Measurements from ENCODE around the gene TOR4A. TPM values are rescaled to one million over a fixed set of nuclear protein-coding genes. Genes with fewer than 3 reads are reported as not detected.
"Not testable (repeated sequence)": the region's sequence is repeated elsewhere in the genome, so short reads cannot be mapped to it uniquely, and the experiment has no call there.

The TOR4A gene
- total RNA-seq, 2 experiments from 2014 or later = 6.6 to 6.8 TPM

GRCh38 chr9:137241490-137242268 lies 35.8 kb upstream of the TOR4A start:
- Mint-ChIP-seq H3K27ac (peak overlapping the region; percentile 67), H3K27me3 (no peaks in the 10 kb centered on the region), H3K4me3 (peak overlapping the region; percentile 83), H3K36me3 (peaks cover 26% of the 10 kb centered on the region), H3K4me1 (ENCODE audit: low read depth) (peaks cover 21% of the 10 kb centered on the region), H3K9me3 (no peaks in the 10 kb centered on the region)
- intact Hi-C loops (cut with micrococcal nuclease) = loop anchor here (2.0 to 5.0 kb wide), 3 partner anchors 41 to 449 kb away; partner anchors contain the start of genes TMEM141 and TPRN
- POLR2A ChIA-PET = interaction anchor here (0.8 to 4.5 kb wide), 14 partner anchors 9 to 355 kb away, joined by 3 to 65 read pairs (median 5); partner anchors contain the start of genes ANAPC2, CYSRT1, MAN1B1 and NELFB
- CTCF ChIA-PET = interaction anchor here (0.7 to 3.9 kb wide), 10 partner anchors 8 to 174 kb away, joined by 3 to 22 read pairs (median 4); partner anchors contain the start of genes ANAPC2, CYSRT1, RNF208 and RNF224
- peak; percentile 77 for DNase-seq

GRCh38 chr9:137242269-137243203 lies 35.0 kb upstream of the TOR4A start:
- no peaks in the 10 kb centered on the region for H3K27me3 Mint-ChIP-seq
- peaks cover 21% of the 10 kb centered on the region for H3K4me1 Mint-ChIP-seq (ENCODE audit: low read depth)
- no peak for DNase-seq
- CTCF ChIA-PET = interaction anchor here (0.7 to 1.5 kb wide), 7 partner anchors 11 to 203 kb away, joined by 3 to 5 read pairs (median 4); no protein-coding TSS in a partner anchor
- H3K9me3 Mint-ChIP-seq = no peaks in the 10 kb centered on the region
- POLR2A ChIA-PET = interaction anchor here (0.6 to 4.5 kb wide), 8 partner anchors 8 to 115 kb away, joined by 3 to 65 read pairs (median 6); partner anchors contain the start of genes ANAPC2, CYSRT1, NELFB and RNF208
- H3K36me3 Mint-ChIP-seq = peaks cover 26% of the 10 kb centered on the region
- H3K4me3 Mint-ChIP-seq = peak overlapping the region; percentile 83
- intact Hi-C loops (cut with micrococcal nuclease) = loop anchor here (5.0 kb wide), 2 partner anchors 115 to 450 kb away; partner anchors contain the start of gene TMEM141
- H3K27ac Mint-ChIP-seq = peak overlapping the region; percentile 67

DNA sequence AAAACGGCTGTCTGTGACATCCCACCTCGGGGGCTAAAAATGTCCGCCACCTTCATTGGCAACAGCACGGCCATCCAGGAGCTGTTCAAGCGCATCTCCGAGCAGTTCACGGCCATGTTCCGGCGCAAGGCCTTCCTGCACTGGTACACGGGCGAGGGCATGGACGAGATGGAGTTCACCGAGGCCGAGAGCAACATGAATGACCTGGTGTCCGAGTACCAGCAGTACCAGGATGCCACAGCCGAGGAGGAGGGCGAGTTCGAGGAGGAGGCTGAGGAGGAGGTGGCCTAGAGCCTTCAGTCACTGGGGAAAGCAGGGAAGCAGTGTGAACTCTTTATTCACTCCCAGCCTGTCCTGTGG lies 34.3 kb upstream of the TOR4A start:
- not testable (repeated sequence) for H3K27ac Mint-ChIP-seq, H3K9me3 Mint-ChIP-seq, H3K27me3 Mint-ChIP-seq, DNase-seq
- Mint-ChIP-seq H3K4me1 (ENCODE audit: low read depth) (peaks cover 19% of the 10 kb centered on the region), H3K36me3 (peaks cover 26% of the 10 kb centered on the region), H3K4me3 (peak overlapping the region; percentile 83)
- POLR2A ChIA-PET = interaction anchor here (1.1 to 4.5 kb wide), 4 partner anchors 11 to 114 kb away, joined by 3 to 65 read pairs (median 6); partner anchors contain the start of genes ANAPC2, NELFB and SSNA1
- intact Hi-C loops (cut with micrococcal nuclease) = loop anchor here (5.0 kb wide), 2 partner anchors 116 to 451 kb away; partner anchors contain the start of gene TMEM141
- CTCF ChIA-PET = interaction anchor here (0.9 to 1.8 kb wide), 4 partner anchors 11 to 202 kb away, joined by 3 to 7 read pairs (median 4); partner anchors contain the start of gene NELFB

GRCh38 chr9:137243626-137244485 lies 33.7 kb upstream of the TOR4A start:
- Mint-ChIP-seq H3K36me3 (peaks cover 26% of the 10 kb centered on the region), H3K4me3 (peak overlapping the region; percentile 83), H3K4me1 (ENCODE audit: low read depth) (peaks cover 15% of the 10 kb centered on the region), H3K9me3 (no peaks in the 10 kb centered on the region), H3K27ac (no peak overlapping the region), H3K27me3 (no peaks in the 10 kb centered on the region)
- no peak for DNase-seq
- POLR2A ChIA-PET = interaction anchor here (1.7 to 4.5 kb wide), 3 partner anchors 10 to 129 kb away, joined by 5 to 65 read pairs (median 5); partner anchors contain the start of genes DPP7 and NELFB
- intact Hi-C loops (cut with micrococcal nuclease) = loop anchor here (5.0 kb wide), 2 partner anchors 117 to 452 kb away; partner anchors contain the start of gene TMEM141
- CTCF ChIA-PET = interaction anchor here (1.8 kb wide), 1 partner anchor 11 kb away, joined by 7 read pairs; the partner anchor contains the start of gene NELFB

DNA sequence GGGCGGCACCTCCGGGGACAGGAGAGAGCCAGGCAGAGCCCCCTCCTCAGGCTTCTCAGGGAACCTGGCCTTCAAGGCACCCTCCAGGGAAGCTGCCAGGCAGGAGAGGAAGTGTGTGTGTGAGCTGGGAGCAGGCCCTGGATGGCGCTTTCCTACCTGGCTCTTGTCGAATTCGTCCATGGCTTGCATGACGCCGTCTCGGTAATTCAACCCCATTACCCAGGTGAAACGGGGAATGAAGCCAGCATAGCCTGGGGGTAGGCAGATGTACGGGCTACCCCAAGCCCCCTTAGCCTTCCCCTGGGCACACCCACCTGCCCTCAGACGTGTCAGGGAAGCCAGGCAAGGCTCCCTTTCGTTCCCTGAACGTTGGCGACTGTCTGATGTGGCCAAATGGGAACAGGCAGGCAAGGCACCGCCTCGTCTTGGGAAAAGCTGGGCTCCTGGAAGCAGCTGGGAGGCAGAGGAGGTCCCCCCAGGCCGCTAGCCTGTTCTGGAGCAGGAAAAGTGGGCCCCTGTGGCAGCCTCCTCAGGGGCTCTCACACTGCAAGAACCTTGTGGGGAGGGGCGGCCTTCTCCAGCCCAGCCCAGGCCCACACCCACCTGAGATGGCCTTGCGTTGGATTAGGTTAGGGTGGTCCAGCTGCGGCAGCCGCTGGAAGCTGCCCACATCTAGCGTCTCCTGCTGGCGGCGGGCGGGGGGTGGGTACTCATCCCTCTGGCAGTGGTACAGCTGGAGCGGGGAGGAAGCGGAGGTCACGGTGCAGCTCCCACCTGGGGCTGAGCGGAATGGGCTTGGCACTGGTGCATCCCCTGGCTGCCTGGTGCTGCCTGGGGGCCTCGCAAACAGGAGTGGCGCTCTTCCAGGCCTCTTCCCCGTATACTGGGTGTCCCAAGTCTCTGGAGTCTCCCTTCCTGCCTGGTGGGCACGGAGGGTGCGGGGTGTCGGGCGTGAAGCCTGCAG lies 32.8 kb upstream of the TOR4A start:
- Mint-ChIP-seq H3K27me3 (no peaks in the 10 kb centered on the region), H3K4me1 (ENCODE audit: low read depth) (peaks cover 12% of the 10 kb centered on the region), H3K4me3 (no peak overlapping the region), H3K27ac (no peak overlapping the region), H3K36me3 (peaks cover 26% of the 10 kb centered on the region), H3K9me3 (no peaks in the 10 kb centered on the region)
- ChIA-PET CTCF (interaction anchor here (1.2 to 1.8 kb wide), 3 partner anchors 8 to 210 kb away, joined by 3 to 7 read pairs (median 7); partner anchors contain the start of gene NELFB), POLR2A (interaction anchor here (1.7 to 2.0 kb wide), 2 partner anchors 10 to 130 kb away, joined by 5 read pairs; partner anchors contain the start of genes DPP7 and NELFB)
- DNase-seq = no peak
- intact Hi-C loops (cut with micrococcal nuclease) = loop anchor here (5.0 kb wide), 2 partner anchors 117 to 452 kb away; partner anchors contain the start of gene TMEM141

DNA sequence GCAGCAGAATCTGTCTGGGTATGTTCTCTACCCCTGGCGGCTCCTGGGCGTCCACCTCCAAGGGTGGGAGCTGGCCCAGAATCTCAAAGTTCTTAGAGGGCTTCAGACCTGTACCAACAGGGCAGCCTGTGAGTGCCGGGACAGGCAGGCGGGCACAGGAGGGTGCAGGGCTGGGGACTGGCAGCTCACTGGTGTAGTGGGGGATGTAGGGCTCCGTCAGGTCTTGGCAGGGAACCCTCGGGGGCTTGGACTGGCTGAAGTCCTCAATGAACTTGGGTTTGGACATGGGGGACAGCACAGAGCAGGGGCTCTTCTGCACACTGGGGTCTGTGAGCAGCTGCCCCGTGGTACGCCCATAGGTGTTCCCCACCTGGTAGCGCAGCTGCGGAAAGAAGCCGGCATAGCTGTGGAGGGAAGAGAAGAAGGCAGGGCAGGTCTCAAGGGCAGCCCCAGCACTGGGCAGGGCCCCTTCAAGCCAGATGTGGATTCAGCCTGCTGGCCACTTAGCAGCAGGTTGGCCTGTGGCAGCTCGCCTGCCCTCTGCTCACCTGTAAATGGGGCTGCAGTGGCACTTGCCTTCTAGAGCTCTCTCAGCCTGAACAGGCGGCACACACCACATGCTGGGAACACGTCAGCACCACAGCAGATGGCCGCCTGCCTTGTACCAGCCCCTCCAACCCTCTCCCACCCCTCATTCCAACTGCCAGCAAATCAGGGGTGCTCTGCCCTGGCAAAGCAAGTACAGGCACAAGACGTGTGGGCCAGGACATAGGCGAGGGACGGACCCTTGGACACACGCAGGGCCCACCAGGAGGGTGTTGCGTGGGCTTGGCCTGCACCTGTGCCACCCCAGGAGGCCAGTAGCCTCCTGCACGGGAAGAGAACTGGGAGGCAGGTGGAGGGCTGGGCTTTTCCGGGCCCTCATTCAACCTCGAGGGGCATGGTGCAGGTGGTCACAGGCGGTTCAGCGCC lies 31.8 kb upstream of the TOR4A start:
- CTCF ChIA-PET = interaction anchor here (1.2 to 1.6 kb wide), 2 partner anchors 9 to 211 kb away, joined by 3 to 7 read pairs; no protein-coding TSS in a partner anchor
- Mint-ChIP-seq H3K9me3 (no peaks in the 10 kb centered on the region), H3K36me3 (peaks cover 26% of the 10 kb centered on the region), H3K27me3 (no peaks in the 10 kb centered on the region), H3K4me1 (ENCODE audit: low read depth) (peaks cover 12% of the 10 kb centered on the region), H3K27ac (no peak overlapping the region), H3K4me3 (no peak overlapping the region)
- POLR2A ChIA-PET = interaction anchor here (2.0 kb wide), 1 partner anchor 9 kb away, joined by 5 read pairs; the partner anchor contains the start of gene NELFB
- intact Hi-C loops (cut with micrococcal nuclease) = no loop called here
- no peak for DNase-seq

DNA sequence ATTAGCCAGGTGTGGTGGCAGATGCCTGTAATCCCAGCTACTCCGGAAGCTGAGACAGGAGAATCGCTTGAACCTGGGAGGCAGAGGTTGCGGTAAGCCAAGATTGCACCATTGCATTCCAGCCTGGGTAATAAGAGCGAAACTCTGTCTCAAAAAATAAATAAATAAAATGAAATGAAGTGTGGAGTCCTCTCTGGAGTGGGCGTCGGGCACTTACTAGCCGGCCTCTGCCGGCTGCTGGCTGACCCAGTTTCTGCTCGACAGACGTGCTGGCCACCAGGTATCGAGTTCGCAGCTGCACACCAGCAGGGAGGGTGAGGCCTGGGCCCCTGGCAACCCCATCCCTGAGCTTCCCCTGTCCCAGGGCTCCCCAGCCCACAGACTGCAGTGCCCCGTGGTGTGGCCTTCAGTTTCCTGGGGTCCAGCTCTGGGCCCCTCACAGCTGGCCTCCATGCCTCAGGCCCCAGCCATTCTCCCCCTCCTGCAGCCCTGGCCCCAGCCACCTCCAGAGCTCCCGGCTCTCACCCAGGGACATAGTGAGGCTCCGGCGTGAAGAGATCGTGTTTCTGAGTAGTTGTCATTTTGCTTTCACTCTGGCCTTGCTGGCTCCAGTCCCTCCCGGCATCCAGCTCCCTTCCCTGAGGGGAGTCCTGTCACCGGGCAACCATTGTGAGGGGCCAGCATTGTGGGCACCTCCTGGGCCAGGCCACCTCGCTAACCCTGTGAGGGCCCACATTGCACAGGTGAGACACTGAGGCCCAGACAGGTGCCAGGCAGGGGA lies 30.2 kb upstream of the TOR4A start:
- H3K4me1 Mint-ChIP-seq (ENCODE audit: low read depth) = peaks cover 10% of the 10 kb centered on the region
- peaks cover 17% of the 10 kb centered on the region for H3K36me3 Mint-ChIP-seq
- CTCF ChIA-PET = interaction anchor here (0.6 to 3.4 kb wide), 3 partner anchors 10 to 288 kb away, joined by 3 to 11 read pairs (median 3); no protein-coding TSS in a partner anchor
- intact Hi-C loops (cut with micrococcal nuclease) = no loop called here
- no peaks in the 10 kb centered on the region for H3K9me3 Mint-ChIP-seq
- POLR2A ChIA-PET = no interaction called here
- H3K27ac Mint-ChIP-seq = no peak overlapping the region
- no peak for DNase-seq
- H3K4me3 Mint-ChIP-seq = no peak overlapping the region
- H3K27me3 Mint-ChIP-seq = no peaks in the 10 kb centered on the region

- H3K36me3 Mint-ChIP-seq = peaks cover 12% of the 10 kb centered on the region
- CTCF ChIA-PET = interaction anchor here (0.6 to 3.4 kb wide), 4 partner anchors 8 to 287 kb away, joined by 3 to 11 read pairs (median 4); no protein-coding TSS in a partner anchor
Measured at GRCh38 chr9:137247916-137248175, 29.7 kb upstream of the TOR4A start.

More at GRCh38 chr9:137247916-137248175, 29.7 kb upstream of the TOR4A start:
- Mint-ChIP-seq H3K4me3 (no peak overlapping the region), H3K27me3 (no peaks in the 10 kb centered on the region), H3K4me1 (ENCODE audit: low read depth) (peaks cover 5% of the 10 kb centered on the region), H3K9me3 (no peaks in the 10 kb centered on the region), H3K27ac (no peak overlapping the region)
- no peak for DNase-seq
- POLR2A ChIA-PET = no interaction called here
- intact Hi-C loops (cut with micrococcal nuclease) = no loop called here

Measured in activated CD4-positive, alpha-beta memory T cell treated with anti-CD3 and anti-CD28 coated beads for 36 hours (primary cell).